ENCODE results near the gene KLHDC9. TPM values are rescaled to one million over a fixed set of nuclear protein-coding genes. Genes with fewer than 3 reads are reported as not detected.

KLHDC9 gene
- total RNA-seq, 1 donor: 1.4 TPM

- H3K79me2 ChIP-seq (ENCODE audit: insufficient read depth, low read length): no peaks in the 10 kb centered on the region
- no peaks in the 10 kb centered on the region for H3K9me3 ChIP-seq (ENCODE audit: low read depth, low read length)
- H3K4me1 ChIP-seq (ENCODE audit: insufficient read depth, low read length): peaks cover 37% of the 10 kb centered on the region
- no peak overlapping the region for H3K4me2 ChIP-seq (ENCODE audit: insufficient read depth, low read length)
- no peak overlapping the region for H3K4me3 ChIP-seq (ENCODE audit: insufficient read depth, low read length)
- no peaks in the 10 kb centered on the region for H3K27me3 ChIP-seq (ENCODE audit: insufficient read depth, low read length)
- no peak for TF ChIP-seq CTCF (IDR thresholded peaks at IDR 0.05; ENCODE audit: extremely low read depth, low read depth, low read length)
- peak overlapping the region; percentile 74 for H2AFZ ChIP-seq (ENCODE audit: low read length)
- H3K36me3 ChIP-seq (ENCODE audit: insufficient read depth, low read length): no peaks in the 10 kb centered on the region
- DNase-seq (ENCODE audit: insufficient read length, low spot score, missing footprints): peak; percentile 97
- H4K20me1 ChIP-seq (ENCODE audit: insufficient read depth, low read length): no peaks in the 10 kb centered on the region
- peak overlapping the region; percentile 24 for H3K27ac ChIP-seq (ENCODE audit: low read depth, low read length)
Measured at GRCh38 chr1:161088587-161089110, 9.5 kb upstream of the KLHDC9 start.

DNA sequence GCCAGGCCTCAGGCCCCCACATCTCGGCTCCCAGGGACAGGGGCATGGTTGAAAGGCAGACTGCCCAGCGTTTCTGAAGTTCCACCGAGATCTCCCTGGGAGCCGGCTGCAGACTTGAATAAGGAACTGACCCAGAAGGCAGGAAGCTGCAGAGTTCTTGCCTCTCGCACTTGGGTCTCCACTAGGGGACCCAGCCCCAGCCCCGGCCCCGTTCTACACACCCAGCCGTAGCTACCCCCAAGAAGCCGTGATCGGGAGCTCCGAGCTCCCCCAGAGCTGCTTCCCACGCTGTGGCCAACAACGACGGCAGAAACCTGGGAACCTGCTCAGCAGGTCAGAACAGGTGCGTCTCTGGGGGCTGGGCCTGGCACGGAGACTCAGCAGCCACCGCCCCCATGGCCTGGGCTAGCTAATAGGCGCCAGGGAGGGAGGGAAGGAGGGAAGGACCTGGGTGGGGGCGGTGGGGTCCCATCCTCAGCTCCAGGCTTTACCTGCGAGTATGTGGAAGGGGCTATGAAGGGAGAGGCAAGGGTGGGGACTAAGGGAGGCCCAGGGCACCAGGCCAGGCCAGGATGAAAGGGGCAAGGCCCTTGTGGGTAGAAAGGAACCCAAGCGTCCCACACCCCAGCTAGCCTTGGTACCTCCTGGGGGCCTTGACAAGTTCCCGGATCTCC, 8.8 kb upstream of the KLHDC9 start, which contains the start of gene NECTIN4:
TSS of gene NECTIN4 (minus strand) at position 308 of the 674 bp plus-strand sequence. CDS start at position 46, 262 bp downstream.
- Histone ChIP-seq H3K36me3 (ENCODE audit: insufficient read depth, low read length) (no peaks in the 10 kb centered on the region), H3K27me3 (ENCODE audit: insufficient read depth, low read length) (no peaks in the 10 kb centered on the region), H4K20me1 (ENCODE audit: insufficient read depth, low read length) (no peaks in the 10 kb centered on the region), H3K27ac (ENCODE audit: low read depth, low read length) (peak within 1 kb of the TSS; percentile 24), H3K4me1 (ENCODE audit: insufficient read depth, low read length) (peaks cover 30% of the 10 kb centered on the region), H3K79me2 (ENCODE audit: insufficient read depth, low read length) (no peaks in the 10 kb centered on the region), H2AFZ (ENCODE audit: low read length) (peak within 1 kb of the TSS; percentile 74), H3K4me3 (ENCODE audit: insufficient read depth, low read length) (no peak within 1 kb of the TSS), H3K9me3 (ENCODE audit: low read depth, low read length) (no peaks in the 10 kb centered on the region), H3K4me2 (ENCODE audit: insufficient read depth, low read length) (no peak within 1 kb of the TSS)
- no peak for TF ChIP-seq CTCF (IDR thresholded peaks at IDR 0.05; ENCODE audit: extremely low read depth, low read depth, low read length)
- peak; percentile 39 for DNase-seq (ENCODE audit: insufficient read length, low spot score, missing footprints)

DNA sequence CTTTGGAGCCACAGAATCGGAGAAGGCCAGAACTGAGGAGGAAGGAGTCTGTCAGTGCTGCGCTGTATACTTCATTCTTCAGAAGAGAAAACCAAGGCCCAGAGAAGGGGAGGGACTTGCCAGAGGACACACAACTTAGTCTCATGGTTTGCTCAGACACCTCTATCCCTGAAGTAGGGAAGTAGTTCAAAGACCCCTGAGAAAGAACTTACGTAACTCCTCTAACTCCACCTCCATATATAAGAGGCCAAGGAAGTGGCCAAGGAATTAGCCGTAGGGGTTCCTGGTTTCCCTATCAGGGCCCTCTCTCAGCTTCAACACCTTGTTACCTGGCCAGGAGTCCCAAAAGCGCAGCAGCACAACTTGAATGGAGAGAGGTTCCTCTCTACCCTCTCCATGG, 8.2 kb upstream of the KLHDC9 start:
- H2AFZ ChIP-seq (ENCODE audit: low read length): no peak overlapping the region
- no peaks in the 10 kb centered on the region for H3K36me3 ChIP-seq (ENCODE audit: insufficient read depth, low read length)
- H3K27me3 ChIP-seq (ENCODE audit: insufficient read depth, low read length): no peaks in the 10 kb centered on the region
- H3K4me1 ChIP-seq (ENCODE audit: insufficient read depth, low read length): peaks cover 24% of the 10 kb centered on the region
- H3K9me3 ChIP-seq (ENCODE audit: low read depth, low read length): no peaks in the 10 kb centered on the region
- no peaks in the 10 kb centered on the region for H4K20me1 ChIP-seq (ENCODE audit: insufficient read depth, low read length)
- DNase-seq (ENCODE audit: insufficient read length, low spot score, missing footprints): peak; percentile 57
- H3K79me2 ChIP-seq (ENCODE audit: insufficient read depth, low read length): no peaks in the 10 kb centered on the region
- no peak overlapping the region for H3K27ac ChIP-seq (ENCODE audit: low read depth, low read length)
- TF ChIP-seq CTCF (IDR thresholded peaks at IDR 0.05; ENCODE audit: extremely low read depth, low read depth, low read length): no peak
- no peak overlapping the region for H3K4me3 ChIP-seq (ENCODE audit: insufficient read depth, low read length)
- no peak overlapping the region for H3K4me2 ChIP-seq (ENCODE audit: insufficient read depth, low read length)

DNA sequence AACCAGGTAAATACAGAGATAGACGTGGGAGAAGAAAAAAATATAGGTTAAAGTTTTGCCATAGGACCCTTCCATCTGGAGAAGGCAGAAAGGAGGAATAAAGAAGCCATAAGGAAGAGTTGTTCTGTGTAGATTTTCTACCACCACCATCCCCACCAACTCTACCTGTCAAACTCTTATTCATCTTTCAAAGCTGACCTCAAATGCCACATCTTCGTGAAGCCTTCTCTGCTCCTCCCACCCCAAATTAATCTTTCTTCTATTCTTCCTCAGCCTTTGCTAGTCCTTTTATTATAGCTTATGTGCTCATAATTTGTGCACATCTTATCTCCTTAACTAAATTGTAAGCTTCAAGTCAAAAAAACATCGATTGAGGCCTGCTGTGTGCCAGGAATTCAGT, 7.5 kb upstream of the KLHDC9 start:
- H3K9me3 ChIP-seq (ENCODE audit: low read depth, low read length): no peaks in the 10 kb centered on the region
- TF ChIP-seq CTCF (IDR thresholded peaks at IDR 0.05; ENCODE audit: extremely low read depth, low read depth, low read length): no peak
- H2AFZ ChIP-seq (ENCODE audit: low read length): no peak overlapping the region
- no peaks in the 10 kb centered on the region for H3K36me3 ChIP-seq (ENCODE audit: insufficient read depth, low read length)
- H3K4me2 ChIP-seq (ENCODE audit: insufficient read depth, low read length): no peak overlapping the region
- DNase-seq (ENCODE audit: insufficient read length, low spot score, missing footprints): no peak
- H4K20me1 ChIP-seq (ENCODE audit: insufficient read depth, low read length): no peaks in the 10 kb centered on the region
- no peak overlapping the region for H3K27ac ChIP-seq (ENCODE audit: low read depth, low read length)
- no peak overlapping the region for H3K4me3 ChIP-seq (ENCODE audit: insufficient read depth, low read length)
- no peaks in the 10 kb centered on the region for H3K27me3 ChIP-seq (ENCODE audit: insufficient read depth, low read length)
- H3K79me2 ChIP-seq (ENCODE audit: insufficient read depth, low read length): no peaks in the 10 kb centered on the region
- peaks cover 19% of the 10 kb centered on the region for H3K4me1 ChIP-seq (ENCODE audit: insufficient read depth, low read length)

All from osteoblast (primary cell).